ENCODE results near the gene SHCBP1L. TPM values are rescaled to one million over a fixed set of nuclear protein-coding genes. Genes with fewer than 3 reads are reported as not detected.

The SHCBP1L gene
- total RNA-seq, 1 experiment from 2014 or later, result not detected

- Histone ChIP-seq H2AFZ (ENCODE audit: low read length) (no peak overlapping the region), H3K9me2 (replicated peaks; ENCODE audit: insufficient read depth, low read length) (no peaks in the 10 kb centered on the region), H3K27me3 (ENCODE audit: low read length) (no peaks in the 10 kb centered on the region), H3K36me3 (ENCODE audit: insufficient read depth, low read length) (no peaks in the 10 kb centered on the region), H4K20me1 (ENCODE audit: insufficient read depth, low read depth, low read length) (no peaks in the 10 kb centered on the region), H3K79me2 (ENCODE audit: low read length) (no peaks in the 10 kb centered on the region), H3K9ac (ENCODE audit: low read length) (no peak overlapping the region), H3K27ac (ENCODE audit: low read length) (no peak overlapping the region), H3K9me3 (ENCODE audit: low read length) (no peaks in the 10 kb centered on the region), H3K4me3 (ENCODE audit: low read length) (no peak overlapping the region), H3K4me1 (ENCODE audit: low read length) (no peaks in the 10 kb centered on the region), H3K4me2 (ENCODE audit: low read depth, low read length, poor library complexity, severe bottlenecking) (no peak overlapping the region)
- no peak for DNase-seq
Measured at GRCh38 chr1:182897696-182898095, 55.3 kb downstream of the SHCBP1L start.

- H3K27ac ChIP-seq (ENCODE audit: low read length), result no peak overlapping the region
- no peaks in the 10 kb centered on the region for H3K79me2 ChIP-seq (ENCODE audit: low read length)
- H3K4me2 ChIP-seq (ENCODE audit: low read depth, low read length, poor library complexity, severe bottlenecking), result no peak overlapping the region
- H3K9ac ChIP-seq (ENCODE audit: low read length), result no peak overlapping the region
- H3K27me3 ChIP-seq (ENCODE audit: low read length), result no peaks in the 10 kb centered on the region
- peak; percentile 43 for DNase-seq
- no peaks in the 10 kb centered on the region for H3K9me2 ChIP-seq (replicated peaks; ENCODE audit: insufficient read depth, low read length)
- no peak overlapping the region for H3K4me3 ChIP-seq (ENCODE audit: low read length)
- H3K4me1 ChIP-seq (ENCODE audit: low read length), result no peaks in the 10 kb centered on the region
- H3K36me3 ChIP-seq (ENCODE audit: insufficient read depth, low read length), result peaks cover 27% of the 10 kb centered on the region; the same call in 1 of the 2 replicates
- no peaks in the 10 kb centered on the region for H4K20me1 ChIP-seq (ENCODE audit: insufficient read depth, low read depth, low read length)
- H2AFZ ChIP-seq (ENCODE audit: low read length), result no peak overlapping the region
- no peaks in the 10 kb centered on the region for H3K9me3 ChIP-seq (ENCODE audit: low read length)
Measured at GRCh38 chr1:182890927-182891610, 61.9 kb downstream of the SHCBP1L start.

GRCh38 chr1:182889997-182890396 is 63.0 kb downstream of the SHCBP1L start:
- H3K36me3 ChIP-seq (ENCODE audit: insufficient read depth, low read length), result peaks cover 36% of the 10 kb centered on the region; the same call in 1 of the 2 replicates
- DNase-seq, result peak; percentile 58
- no peaks in the 10 kb centered on the region for H3K79me2 ChIP-seq (ENCODE audit: low read length)
- no peaks in the 10 kb centered on the region for H3K4me1 ChIP-seq (ENCODE audit: low read length)
- H3K9me3 ChIP-seq (ENCODE audit: low read length), result no peaks in the 10 kb centered on the region
- H3K27me3 ChIP-seq (ENCODE audit: low read length), result no peaks in the 10 kb centered on the region
- no peaks in the 10 kb centered on the region for H3K9me2 ChIP-seq (replicated peaks; ENCODE audit: insufficient read depth, low read length)
- no peak overlapping the region for H3K9ac ChIP-seq (ENCODE audit: low read length)
- H3K4me2 ChIP-seq (ENCODE audit: low read depth, low read length, poor library complexity, severe bottlenecking), result no peak overlapping the region
- peaks cover 4% of the 10 kb centered on the region; the same call in 1 of the 2 replicates for H4K20me1 ChIP-seq (ENCODE audit: insufficient read depth, low read depth, low read length)
- H2AFZ ChIP-seq (ENCODE audit: low read length), result no peak overlapping the region
- H3K4me3 ChIP-seq (ENCODE audit: low read length), result no peak overlapping the region
- H3K27ac ChIP-seq (ENCODE audit: low read length), result no peak overlapping the region

- Histone ChIP-seq H3K4me2 (ENCODE audit: low read depth, low read length, poor library complexity, severe bottlenecking) (no peak overlapping the region), H3K36me3 (ENCODE audit: insufficient read depth, low read length) (peaks cover 44% of the 10 kb centered on the region; the same call in 1 of the 2 replicates), H3K4me1 (ENCODE audit: low read length) (no peaks in the 10 kb centered on the region), H3K9ac (ENCODE audit: low read length) (no peak overlapping the region), H3K79me2 (ENCODE audit: low read length) (no peaks in the 10 kb centered on the region), H3K27me3 (ENCODE audit: low read length) (no peaks in the 10 kb centered on the region), H3K9me3 (ENCODE audit: low read length) (no peaks in the 10 kb centered on the region), H2AFZ (ENCODE audit: low read length) (no peak overlapping the region), H3K9me2 (replicated peaks; ENCODE audit: insufficient read depth, low read length) (no peaks in the 10 kb centered on the region), H4K20me1 (ENCODE audit: insufficient read depth, low read depth, low read length) (peaks cover 4% of the 10 kb centered on the region; the same call in 1 of the 2 replicates), H3K4me3 (ENCODE audit: low read length) (no peak overlapping the region), H3K27ac (ENCODE audit: low read length) (no peak overlapping the region)
- DNase-seq, result peak; percentile 42
Measured at GRCh38 chr1:182888736-182889531, 64.0 kb downstream of the SHCBP1L start.

- Histone ChIP-seq H3K4me1 (ENCODE audit: low read length) (no peaks in the 10 kb centered on the region), H3K9ac (ENCODE audit: low read length) (no peak overlapping the region), H3K27me3 (ENCODE audit: low read length) (no peaks in the 10 kb centered on the region), H3K9me2 (replicated peaks; ENCODE audit: insufficient read depth, low read length) (no peaks in the 10 kb centered on the region), H3K9me3 (ENCODE audit: low read length) (no peaks in the 10 kb centered on the region), H3K79me2 (ENCODE audit: low read length) (no peaks in the 10 kb centered on the region), H3K4me3 (ENCODE audit: low read length) (no peak overlapping the region), H3K4me2 (ENCODE audit: low read depth, low read length, poor library complexity, severe bottlenecking) (no peak overlapping the region), H2AFZ (ENCODE audit: low read length) (no peak overlapping the region), H4K20me1 (ENCODE audit: insufficient read depth, low read depth, low read length) (peaks cover 4% of the 10 kb centered on the region; the same call in 1 of the 2 replicates), H3K36me3 (ENCODE audit: insufficient read depth, low read length) (peaks cover 59% of the 10 kb centered on the region; the same call in 1 of the 2 replicates), H3K27ac (ENCODE audit: low read length) (no peak overlapping the region)
- DNase-seq, result peak; percentile 38
Measured at GRCh38 chr1:182886985-182887384, 66.0 kb downstream of the SHCBP1L start.

GRCh38 chr1:182885591-182885990 is 67.4 kb downstream of the SHCBP1L start:
- H3K79me2 ChIP-seq (ENCODE audit: low read length), result no peaks in the 10 kb centered on the region
- no peaks in the 10 kb centered on the region for H3K4me1 ChIP-seq (ENCODE audit: low read length)
- H3K4me3 ChIP-seq (ENCODE audit: low read length), result no peak overlapping the region
- H3K9me3 ChIP-seq (ENCODE audit: low read length), result no peaks in the 10 kb centered on the region
- no peak overlapping the region for H3K9ac ChIP-seq (ENCODE audit: low read length)
- H4K20me1 ChIP-seq (ENCODE audit: insufficient read depth, low read depth, low read length), result peaks cover 6% of the 10 kb centered on the region; the same call in 1 of the 2 replicates
- H3K27ac ChIP-seq (ENCODE audit: low read length), result no peak overlapping the region
- no peaks in the 10 kb centered on the region for H3K27me3 ChIP-seq (ENCODE audit: low read length)
- peaks cover 73% of the 10 kb centered on the region for H3K36me3 ChIP-seq (ENCODE audit: insufficient read depth, low read length)
- no peak overlapping the region for H2AFZ ChIP-seq (ENCODE audit: low read length)
- DNase-seq, result no peak
- H3K9me2 ChIP-seq (replicated peaks; ENCODE audit: insufficient read depth, low read length), result no peaks in the 10 kb centered on the region
- H3K4me2 ChIP-seq (ENCODE audit: low read depth, low read length, poor library complexity, severe bottlenecking), result no peak overlapping the region

GRCh38 chr1:182884872-182885271 is 68.1 kb downstream of the SHCBP1L start:
- Histone ChIP-seq H3K9me3 (ENCODE audit: low read length) (no peaks in the 10 kb centered on the region), H3K4me2 (ENCODE audit: low read depth, low read length, poor library complexity, severe bottlenecking) (no peak overlapping the region), H3K4me1 (ENCODE audit: low read length) (no peaks in the 10 kb centered on the region), H3K27ac (ENCODE audit: low read length) (no peak overlapping the region), H3K27me3 (ENCODE audit: low read length) (no peaks in the 10 kb centered on the region), H3K4me3 (ENCODE audit: low read length) (no peak overlapping the region), H4K20me1 (ENCODE audit: insufficient read depth, low read depth, low read length) (peaks cover 6% of the 10 kb centered on the region; the same call in 1 of the 2 replicates), H3K9me2 (replicated peaks; ENCODE audit: insufficient read depth, low read length) (no peaks in the 10 kb centered on the region), H3K9ac (ENCODE audit: low read length) (no peak overlapping the region), H3K79me2 (ENCODE audit: low read length) (no peaks in the 10 kb centered on the region), H2AFZ (ENCODE audit: low read length) (no peak overlapping the region), H3K36me3 (ENCODE audit: insufficient read depth, low read length) (peaks cover 80% of the 10 kb centered on the region)
- peak; percentile 37 for DNase-seq

- Histone ChIP-seq H3K4me1 (ENCODE audit: low read length) (no peaks in the 10 kb centered on the region), H3K4me2 (ENCODE audit: low read depth, low read length, poor library complexity, severe bottlenecking) (no peak overlapping the region), H3K9me2 (replicated peaks; ENCODE audit: insufficient read depth, low read length) (no peaks in the 10 kb centered on the region), H3K27ac (ENCODE audit: low read length) (no peak overlapping the region), H3K27me3 (ENCODE audit: low read length) (no peaks in the 10 kb centered on the region), H4K20me1 (ENCODE audit: insufficient read depth, low read depth, low read length) (peaks cover 6% of the 10 kb centered on the region; the same call in 1 of the 2 replicates), H3K9ac (ENCODE audit: low read length) (no peak overlapping the region), H3K79me2 (ENCODE audit: low read length) (peaks cover 5% of the 10 kb centered on the region; the same call in 1 of the 2 replicates), H3K4me3 (ENCODE audit: low read length) (no peak overlapping the region), H3K36me3 (ENCODE audit: insufficient read depth, low read length) (peaks cover 96% of the 10 kb centered on the region), H2AFZ (ENCODE audit: low read length) (no peak overlapping the region), H3K9me3 (ENCODE audit: low read length) (no peaks in the 10 kb centered on the region)
- DNase-seq, result no peak
Measured at GRCh38 chr1:182877842-182878241, 75.1 kb downstream of the SHCBP1L start.
